ENCODE measurements around the gene AQP5.

AQP5 gene

DNA sequence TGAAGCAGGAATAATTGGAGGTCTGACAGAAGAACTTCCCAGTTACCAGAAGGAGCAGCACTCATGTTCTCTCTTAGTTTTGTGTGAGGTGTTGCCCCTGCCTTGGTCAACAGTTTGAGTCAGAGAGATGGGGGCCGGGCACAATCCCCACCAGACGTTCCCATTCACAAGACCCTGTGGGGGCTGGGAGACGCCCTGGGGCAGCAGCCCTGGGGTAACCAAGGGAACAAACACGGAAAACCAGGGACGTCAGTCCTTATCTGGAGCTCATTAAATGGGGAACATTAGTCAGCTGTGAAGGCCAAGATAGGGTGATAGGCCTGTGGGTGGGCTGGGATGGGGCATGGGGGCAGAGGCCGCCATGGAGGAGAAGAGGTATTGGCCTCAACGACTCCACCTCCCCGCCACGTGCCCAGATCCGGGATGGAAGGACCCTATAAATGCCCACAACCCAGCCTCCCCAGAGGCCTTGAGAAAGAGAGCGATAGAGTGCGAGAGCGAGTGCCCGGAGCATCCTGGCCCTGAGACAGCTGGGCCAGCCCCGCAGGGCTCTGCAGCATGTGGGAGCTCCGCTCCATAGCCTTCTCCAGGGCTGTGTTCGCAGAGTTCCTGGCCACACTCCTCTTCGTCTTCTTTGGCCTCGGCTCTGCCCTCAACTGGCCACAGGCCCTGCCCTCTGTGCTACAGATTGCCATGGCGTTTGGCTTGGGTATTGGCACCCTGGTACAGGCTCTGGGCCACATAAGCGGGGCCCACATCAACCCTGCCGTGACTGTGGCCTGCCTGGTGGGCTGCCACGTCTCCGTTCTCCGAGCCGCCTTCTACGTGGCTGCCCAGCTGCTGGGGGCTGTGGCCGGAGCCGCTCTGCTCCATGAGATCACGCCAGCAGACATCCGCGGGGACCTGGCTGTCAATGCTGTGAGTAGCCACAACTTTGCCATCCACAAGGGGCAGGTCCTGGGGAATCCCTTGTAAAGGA, 11.1 kb upstream of the AQP5 start, which contains the start of gene AQP2:
TSS of gene AQP2 (plus strand) at position 465 of the 979 bp plus-strand sequence. CDS start at position 559, 94 bp downstream.
- no peak for DNase-seq (ENCODE audit: low read depth)

DNA sequence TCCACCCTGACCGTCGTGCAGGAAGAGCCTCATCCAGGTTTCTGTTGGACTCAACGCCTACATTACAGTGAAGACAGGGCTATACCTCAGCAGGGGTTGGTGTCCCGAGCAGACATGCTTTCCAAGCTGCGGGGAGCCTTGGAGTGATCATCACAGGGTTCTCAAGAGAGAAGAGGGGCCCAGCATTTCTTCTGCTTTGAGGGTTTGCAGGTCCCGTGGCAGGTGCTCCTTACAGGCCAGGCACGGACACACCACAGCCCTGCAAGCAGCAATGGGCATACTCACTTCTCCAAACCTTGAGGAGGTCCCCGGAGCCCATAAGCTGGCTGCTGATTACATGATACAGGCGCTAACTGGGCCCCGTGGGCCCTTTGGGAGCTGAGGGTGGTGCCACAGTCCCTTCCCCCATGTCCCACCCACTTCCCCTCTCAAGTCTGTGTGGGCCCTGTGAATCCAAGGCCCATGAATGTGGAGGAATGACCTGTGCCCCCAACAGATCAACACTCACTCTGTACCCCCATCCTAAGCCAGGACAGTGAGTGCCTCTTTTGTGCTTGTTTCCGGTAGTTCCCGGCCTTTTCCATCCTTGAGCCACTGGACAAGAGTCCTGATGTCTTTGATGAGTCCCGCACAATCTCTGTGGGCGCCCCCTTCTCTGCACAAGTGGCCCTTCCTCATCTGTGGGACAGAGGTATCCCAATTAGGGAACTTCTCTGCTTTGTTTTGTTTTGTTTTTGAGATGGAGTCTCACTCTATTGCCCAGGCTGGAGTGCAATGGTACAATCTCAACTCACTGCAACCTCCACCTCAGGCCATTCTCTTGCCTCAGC, 10.0 kb upstream of the AQP5 start:
- no peak for DNase-seq (ENCODE audit: low read depth)

DNA sequence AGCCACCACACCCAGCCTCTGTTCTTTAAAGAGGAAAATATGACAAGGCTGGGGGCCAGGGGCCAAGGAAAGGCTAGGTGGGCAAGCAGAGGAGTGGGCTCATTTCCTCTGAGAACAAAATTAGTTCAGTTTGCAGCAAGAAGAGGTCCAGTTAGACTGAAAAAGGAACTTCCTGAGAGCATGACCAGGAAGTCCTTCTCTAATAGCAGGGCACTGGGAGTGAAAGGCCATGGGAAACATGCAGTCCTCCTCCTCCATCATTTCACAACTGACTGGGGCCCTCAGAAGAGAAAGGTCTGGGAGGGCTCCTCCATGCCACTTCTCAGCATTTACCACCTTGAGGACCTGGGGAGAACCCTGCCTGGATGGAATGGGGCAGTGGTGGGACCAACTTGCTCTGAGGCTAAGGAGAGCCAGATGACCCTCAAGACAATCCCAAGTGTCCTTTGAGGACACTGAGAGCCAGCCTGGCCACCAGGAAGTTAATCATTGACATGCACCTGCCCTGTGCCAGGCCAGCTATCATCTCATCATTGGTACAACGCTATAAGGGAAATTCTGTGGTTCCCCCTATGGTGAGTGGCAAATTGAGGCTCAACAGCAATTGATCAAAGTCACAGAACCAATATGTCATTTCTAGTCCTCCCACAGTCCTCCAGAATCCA, 9.1 kb upstream of the AQP5 start:
- DNase-seq (ENCODE audit: low read depth), result no peak

DNA sequence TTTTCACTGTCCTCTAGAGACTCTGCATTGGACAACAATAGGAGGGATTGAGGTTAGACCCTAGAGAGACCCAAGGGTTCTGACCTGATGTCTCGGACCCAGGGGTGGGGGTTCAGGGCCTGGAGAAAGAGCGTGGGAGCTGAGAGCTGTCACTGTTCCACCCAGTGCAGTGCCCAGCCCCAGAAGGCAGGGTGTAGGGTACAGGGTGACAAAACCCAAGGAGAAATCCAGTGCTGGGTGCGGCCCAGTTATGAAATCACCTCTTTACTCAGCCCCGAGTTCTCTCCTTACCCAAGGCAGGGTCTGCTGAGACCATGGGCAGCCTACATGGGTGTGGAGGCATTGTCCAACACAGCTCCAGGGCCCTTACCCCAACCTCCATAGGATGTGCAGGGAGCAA, 8.5 kb upstream of the AQP5 start:
- no peak for DNase-seq (ENCODE audit: low read depth)

DNA sequence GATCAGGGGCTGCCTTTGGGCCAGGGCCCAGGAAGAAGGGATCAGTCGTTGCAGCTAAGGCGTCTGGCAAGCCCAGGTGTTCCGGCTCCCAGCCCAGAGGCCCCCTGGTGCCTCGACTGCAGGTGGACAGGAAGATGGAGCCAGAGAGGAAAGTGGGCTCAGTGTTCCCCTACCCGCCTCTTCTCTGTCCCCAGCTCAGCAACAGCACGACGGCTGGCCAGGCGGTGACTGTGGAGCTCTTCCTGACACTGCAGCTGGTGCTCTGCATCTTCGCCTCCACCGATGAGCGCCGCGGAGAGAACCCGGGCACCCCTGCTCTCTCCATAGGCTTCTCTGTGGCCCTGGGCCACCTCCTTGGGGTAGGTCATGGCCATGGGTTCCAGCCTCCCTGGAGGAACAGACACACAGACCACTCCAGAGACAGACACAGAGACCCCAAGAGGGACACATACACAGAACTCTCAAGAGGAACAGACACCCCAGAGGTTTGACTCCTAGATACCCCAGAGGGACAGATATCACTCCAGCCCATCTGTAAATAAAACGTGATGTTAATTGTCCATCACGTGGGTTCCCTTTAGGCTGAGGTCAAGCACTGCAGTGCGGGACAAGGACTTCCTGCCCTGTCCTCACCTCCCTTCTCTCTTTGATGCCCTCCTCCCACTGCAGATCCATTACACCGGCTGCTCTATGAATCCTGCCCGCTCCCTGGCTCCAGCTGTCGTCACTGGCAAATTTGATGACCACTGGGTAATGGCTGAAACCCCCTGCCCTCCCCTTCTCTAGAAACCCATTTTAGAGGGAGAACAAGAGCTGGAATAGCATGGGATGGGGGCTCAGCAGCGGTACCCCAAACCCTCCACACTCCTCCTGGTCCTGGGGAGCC, 7.5 kb upstream of the AQP5 start:
- no peak for DNase-seq (ENCODE audit: low read depth)

DNA sequence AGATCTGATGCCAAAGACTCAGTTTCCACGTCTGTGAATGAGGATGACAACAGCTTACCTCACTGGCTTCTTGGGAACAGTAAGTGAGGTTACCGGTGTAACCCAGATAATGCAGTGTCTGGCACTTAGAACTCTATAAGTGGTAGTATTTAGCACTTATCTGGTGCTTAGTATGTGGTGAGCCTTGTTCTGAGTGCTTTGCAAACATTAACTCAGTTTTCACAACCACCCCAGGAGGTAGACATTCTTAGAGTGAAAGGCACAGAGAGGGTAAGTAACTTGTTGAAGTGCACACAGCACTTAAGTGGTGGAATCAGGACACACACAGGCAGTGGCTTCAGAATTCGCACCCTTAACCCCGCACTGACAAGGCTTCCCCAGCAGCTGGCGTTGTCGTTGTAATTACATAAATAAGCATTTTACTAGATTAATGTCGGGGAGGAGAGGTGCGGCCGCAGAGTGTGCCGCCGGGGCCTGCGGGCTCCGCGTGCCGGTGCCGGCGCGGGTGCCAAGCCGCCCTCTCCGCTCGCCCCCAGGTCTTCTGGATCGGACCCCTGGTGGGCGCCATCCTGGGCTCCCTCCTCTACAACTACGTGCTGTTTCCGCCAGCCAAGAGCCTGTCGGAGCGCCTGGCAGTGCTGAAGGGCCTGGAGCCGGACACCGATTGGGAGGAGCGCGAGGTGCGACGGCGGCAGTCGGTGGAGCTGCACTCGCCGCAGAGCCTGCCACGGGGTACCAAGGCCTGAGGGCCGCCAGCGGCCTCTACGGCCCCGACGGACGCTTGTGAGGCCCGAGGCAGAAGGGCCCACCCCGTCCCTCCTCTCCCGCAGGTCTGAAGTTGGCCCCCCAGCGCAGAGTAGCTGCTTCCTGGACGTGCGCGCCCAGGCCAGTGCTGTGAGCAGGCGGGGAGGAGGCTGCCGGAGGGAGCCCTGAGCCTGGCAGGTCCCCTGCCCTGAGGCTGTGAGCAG, 6.5 kb upstream of the AQP5 start:
- no peak for DNase-seq (ENCODE audit: low read depth)

DNA sequence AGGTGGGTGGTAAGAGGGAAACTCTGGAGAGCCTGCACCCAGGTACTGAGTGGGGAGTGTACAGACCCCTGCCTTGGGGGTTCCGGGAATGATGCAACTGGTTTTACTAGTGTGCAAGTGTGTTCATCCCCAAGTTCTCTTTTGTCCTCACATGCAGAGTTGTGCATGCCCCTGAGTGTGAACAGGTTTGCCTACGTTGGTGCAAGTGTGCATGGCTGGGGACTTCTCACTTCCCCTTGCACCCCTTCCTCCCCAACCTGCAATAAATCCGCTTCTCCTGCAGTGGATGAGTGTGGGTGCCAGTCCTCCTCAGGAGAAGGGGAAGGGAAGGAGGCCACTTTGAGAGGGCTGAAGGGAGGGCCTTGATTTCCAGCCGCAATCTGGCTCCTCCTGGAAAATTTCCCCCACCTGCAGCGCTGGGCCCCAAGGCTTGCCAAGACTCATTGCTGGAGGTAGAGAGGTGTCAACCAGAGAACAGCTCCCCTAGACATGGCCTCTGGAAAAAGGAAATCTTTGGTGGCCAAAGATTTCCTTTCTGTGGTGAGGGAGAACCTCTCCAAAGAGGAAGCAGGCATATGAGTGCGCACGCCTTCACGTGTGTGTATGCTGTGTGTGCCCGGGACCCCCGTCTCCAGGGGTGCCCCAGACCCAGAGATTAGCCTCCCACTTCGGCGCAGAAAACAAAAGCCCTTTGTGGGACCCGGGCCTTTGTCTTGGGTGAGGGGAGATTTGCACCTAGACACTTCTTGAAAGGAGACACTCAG, 5.6 kb upstream of the AQP5 start:
- DNase-seq (ENCODE audit: low read depth), result no peak

DNA sequence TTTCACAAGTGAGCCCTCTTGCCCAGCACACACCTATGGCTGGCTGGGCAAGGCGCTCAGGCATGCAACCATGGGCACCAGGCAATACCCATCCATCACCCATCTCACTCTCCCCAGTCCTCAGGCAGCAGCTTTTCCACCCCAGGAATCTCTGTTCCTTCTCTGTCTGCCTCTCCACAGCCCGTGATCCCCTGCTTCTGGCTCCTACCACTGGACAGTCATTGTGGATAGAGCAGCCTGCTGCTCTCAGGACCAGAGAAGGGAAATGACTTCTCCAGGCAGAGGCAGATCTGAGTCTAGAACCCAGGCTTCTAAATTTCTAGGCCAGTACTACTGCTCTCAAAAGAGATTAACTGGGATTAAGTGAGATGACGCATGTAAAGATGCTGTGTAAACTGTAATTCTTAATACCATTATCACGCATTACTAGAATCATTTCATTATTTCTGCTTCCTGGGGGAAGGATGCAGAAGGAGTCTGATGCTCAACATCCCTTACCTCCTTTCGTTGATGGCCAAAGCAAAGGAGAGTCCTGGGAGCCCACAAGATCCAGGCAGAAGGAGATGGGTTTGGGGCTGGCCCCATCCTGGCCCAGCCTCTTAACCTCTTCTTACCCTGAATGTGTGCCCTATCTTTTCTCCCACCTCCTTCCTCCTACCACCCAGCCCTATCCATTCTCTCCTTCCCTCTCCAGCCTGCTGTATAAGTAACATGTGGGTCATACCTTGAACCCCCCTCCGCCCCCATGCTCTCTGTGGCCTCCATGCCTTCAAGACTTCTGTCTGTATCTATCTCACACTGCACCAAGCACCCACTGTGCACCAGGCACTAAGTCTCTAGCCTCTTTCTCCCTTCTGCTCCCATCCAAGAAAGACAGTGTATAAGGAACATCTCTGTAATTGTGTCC, 4.8 kb upstream of the AQP5 start:
- DNase-seq (ENCODE audit: low read depth), result no peak

DNA sequence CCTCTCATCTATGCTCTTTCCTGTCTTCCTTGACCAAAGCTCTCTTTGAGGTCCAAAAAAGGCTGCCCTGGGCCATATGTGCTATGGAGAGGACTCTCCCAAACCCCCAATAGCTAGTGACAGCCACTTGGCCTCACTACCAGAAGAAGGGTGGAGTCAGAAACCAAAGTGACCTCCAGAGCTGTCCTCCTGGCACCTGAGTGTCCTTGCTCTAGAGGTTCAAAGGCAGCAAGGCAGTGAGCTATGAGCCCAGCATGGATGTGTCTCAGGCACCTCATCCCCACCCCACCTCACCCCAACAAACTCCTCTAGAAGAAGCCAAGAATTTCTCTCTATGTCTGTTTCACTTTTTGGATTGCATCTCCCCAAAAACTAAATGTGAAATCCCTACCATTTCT, 4.1 kb upstream of the AQP5 start:
- DNase-seq (ENCODE audit: low read depth), result no peak

DNA sequence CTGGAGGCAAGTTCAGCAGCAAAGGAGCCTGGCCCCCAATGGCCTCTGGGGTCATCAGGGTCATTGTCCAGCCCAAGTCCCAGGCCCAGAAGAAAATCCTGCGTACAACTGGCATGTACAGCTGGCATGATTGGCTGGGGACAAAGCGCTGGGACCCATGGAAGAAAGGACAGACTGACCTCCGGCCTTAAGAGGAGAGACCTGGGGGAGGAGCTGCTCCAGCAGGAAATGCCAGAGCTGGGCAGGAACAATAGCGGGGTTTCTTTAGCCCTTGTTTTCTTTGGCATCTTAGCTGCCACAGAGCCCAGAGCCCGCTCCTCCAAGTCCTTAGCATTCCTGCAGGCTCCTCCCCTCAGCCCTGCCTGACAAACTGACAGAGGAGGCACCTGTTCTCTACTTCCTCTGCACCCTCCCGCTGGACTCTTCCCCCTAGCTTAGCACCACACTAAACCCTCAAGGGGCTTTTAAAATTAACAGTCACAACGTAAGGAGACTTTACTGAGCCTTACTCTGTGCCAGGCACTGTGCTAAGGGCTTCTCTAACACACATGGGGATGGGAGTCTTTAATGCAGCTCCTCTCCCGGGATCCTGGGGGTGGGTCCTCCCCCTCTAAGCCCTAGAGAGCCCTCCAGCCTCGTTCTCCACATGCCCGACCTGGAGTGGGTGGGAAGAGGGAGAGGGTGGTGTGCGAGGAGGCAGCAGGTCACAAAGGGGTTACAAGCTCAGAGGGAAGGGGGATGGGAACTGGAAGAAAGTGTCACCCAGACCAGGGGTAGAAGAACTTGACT, 1.8 kb upstream of the AQP5 start:
- no peak for DNase-seq (ENCODE audit: low read depth)

DNA sequence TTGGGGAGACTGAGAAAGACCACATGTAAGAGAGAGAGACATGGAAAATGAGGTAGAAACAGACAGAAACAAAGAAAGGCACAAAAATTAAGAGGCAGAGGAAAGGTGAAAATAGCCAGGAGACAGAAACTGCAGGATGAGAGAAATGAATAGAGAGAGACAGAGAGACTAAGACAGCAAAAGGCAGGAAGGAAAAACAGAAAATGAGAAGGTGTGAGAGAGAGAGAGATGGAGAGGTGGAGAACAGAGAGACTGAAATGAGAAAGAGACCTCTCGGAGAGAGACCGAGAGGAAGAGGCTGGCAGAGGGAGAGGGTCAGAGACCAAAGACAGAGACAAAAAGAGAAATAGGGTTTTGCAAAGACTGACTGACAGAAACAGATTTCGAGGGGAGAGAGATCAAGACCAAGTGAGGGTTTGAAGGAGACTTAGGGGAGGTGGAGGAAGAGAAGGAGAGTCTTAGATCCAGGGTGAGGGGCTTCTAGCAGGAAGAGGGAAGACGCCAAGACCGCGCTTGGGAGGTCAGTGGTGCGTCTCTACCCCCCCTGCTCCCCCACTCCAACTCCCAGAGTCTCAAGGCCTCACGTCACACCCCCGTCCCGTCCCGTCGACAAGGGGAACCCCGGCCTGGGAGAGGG, 1.1 kb upstream of the AQP5 start:
- DNase-seq (ENCODE audit: low read depth), result no peak

DNA sequence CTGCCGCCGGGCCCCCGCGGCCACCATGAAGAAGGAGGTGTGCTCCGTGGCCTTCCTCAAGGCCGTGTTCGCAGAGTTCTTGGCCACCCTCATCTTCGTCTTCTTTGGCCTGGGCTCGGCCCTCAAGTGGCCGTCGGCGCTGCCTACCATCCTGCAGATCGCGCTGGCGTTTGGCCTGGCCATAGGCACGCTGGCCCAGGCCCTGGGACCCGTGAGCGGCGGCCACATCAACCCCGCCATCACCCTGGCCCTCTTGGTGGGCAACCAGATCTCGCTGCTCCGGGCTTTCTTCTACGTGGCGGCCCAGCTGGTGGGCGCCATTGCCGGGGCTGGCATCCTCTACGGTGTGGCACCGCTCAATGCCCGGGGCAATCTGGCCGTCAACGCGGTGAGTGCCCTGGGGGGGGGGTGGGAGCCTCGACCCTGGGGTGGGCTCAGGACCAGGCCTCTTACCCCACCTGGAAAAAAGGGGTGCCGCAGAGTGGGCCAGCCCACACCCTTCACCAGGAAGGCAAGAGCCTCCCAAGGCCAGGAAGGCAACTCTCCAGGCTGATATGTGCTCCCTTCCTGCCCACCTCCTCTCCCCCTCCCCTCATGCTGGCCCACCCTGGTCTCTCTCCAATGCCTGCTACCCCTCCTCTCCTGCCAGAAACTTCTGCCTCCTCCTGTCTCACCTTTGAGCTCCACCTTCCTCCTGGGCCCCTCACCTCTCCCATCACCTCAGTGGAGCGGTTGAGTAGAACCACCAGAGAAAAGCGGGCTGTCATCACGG, 507 bp downstream of the AQP5 start:
- DNase-seq (ENCODE audit: low read depth), result no peak

DNA sequence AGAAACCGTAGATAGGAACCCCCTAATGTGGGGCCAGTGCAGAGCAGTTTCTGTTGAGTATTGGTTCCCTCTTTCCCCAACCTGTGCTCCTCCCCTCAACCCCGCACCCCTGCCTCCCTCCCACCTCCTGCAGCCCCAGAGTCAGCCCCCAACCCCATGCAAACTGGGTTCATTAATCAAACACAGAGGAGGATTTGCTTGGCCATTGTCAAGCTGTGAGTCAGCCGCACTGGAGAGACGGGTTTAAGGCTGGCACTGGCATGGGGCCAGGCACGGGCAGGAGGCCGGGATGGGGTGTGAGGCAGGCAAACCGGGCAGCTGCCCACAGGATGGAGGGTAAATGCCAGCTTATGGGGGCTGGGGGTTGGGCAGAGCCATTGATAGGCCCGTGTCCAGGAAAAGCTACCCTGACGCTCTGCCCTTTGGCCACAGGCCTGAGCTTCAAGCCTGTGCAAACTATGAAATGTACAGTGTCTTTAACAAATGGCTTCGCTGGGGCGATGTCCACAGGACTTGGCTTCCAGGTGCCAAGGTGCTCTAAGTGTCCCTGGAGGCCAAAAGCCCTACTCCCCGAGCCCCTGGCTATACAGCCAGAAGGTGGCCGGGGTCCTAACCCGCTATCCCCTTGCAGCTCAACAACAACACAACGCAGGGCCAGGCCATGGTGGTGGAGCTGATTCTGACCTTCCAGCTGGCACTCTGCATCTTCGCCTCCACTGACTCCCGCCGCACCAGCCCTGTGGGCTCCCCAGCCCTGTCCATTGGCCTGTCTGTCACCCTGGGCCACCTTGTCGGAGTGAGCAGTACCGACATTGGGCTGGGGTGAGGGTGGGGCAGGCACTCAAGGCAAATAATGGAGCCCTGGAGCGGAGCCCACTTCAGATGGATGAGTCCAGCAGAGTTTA, 1.4 kb downstream of the AQP5 start:
- DNase-seq (ENCODE audit: low read depth), result no peak

DNA sequence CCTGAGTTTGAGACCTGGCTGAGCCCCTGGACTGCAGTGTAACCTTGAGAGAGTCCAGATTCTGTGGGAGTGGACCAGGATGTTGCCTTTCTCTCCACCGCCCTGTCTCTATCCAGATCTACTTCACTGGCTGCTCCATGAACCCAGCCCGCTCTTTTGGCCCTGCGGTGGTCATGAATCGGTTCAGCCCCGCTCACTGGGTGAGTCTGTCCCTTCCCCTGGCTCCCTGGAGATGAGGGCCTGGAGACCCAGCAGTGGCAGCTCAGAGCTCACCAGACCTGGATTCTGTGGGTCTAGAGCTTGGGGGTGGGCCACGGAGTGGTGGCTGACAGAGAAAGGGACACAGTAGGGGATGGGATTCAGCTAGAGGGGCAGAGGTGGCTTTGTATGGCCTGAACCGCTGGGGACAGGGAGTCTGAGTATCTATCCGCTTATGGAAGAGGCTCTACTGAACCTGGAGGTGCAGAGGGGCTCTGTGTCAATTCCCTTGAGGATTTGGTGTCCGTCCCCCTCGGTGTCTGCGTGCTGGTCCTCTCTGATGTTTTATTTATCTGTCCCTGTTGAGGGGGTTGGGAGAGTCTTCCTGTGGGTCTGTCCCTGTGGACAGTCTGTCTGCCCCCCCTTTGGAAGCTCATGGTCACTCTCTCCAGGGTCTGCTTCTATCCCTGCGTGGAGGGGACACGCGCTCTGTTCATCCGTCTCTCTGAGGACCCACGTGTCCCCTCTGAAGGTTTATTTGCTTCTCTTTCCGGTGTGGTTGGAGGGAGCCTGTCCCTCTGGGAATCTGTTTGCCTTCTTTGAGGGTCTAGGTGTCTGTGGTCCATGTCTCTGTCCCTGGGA, 2.5 kb downstream of the AQP5 start:
- no peak for DNase-seq (ENCODE audit: low read depth)

Measured in fibroblast of the conjunctiva (primary cell).